HCT116 (cell line): ENCODE measurements around the gene PHF13. TPM values are rescaled to one million over a fixed set of nuclear protein-coding genes. Genes with fewer than 3 reads are reported as not detected.
"Not testable (repeated sequence)": the region's sequence is repeated elsewhere in the genome, so short reads cannot be mapped to it uniquely, and the experiment has no call there.

Experiments
- ATAC-seq: fragments of 200-7000 bp; cut with Tn5 transposase; 2 replicates; pipeline ENCODE4 v1.9.1; 2020; ENCODE audit warnings: mild to moderate bottlenecking, moderate library complexity
- BruUV-seq: library from RNA; stranded (reverse); fragments of 400-500 nt; replicated peaks from 2 replicates; lab custom pipeline; 2021; lab: Mats Ljungman, UMichigan
- CTCF ChIA-PET: fragments of 300-600 bp; sonication (Branson Sonifier 250); formaldehyde crosslinking; loops from one replicate; lab custom pipeline; 2021; ENCODE audit warnings: antibody characterized with exemption; lab: Charles Lee
- POLR2A ChIA-PET: fragments of 300-600, 350-600 bp; sonication (Branson Sonifier 250); formaldehyde crosslinking; loops from one replicate; lab custom pipeline; 2021; ENCODE audit warnings: antibody characterized with exemption; lab: Charles Lee
- RAD21 ChIA-PET, 2 experiments: fragments of 300-600 bp; sonication (Branson Sonifier 250); formaldehyde crosslinking; loops; one replicate each; lab custom pipeline; 2023; ENCODE audit warnings: low total read pairs in 2 of 2; ENCODE audit not compliant: uncharacterized antibody in 2 of 2, unreplicated experiment in 2 of 2, low non-redundant PET in 1 of 2; lab: Charles Lee
- DNase-seq: peaks from one replicate; pipeline ENCODE4 v3.0.0-alpha.2; 2010; ENCODE audit warnings: low read depth, low spot score
- H2AFZ ChIP-seq: fragments of 200-600 bp; shearing (Covaris generic), sonication (generic); 2 replicates; pipeline ENCODE4 v1.6.1; 2017; ENCODE audit warnings: low read depth, mixed run types, mixed read lengths, antibody characterized with exemption, low read length; ENCODE audit not compliant: poor library complexity, severe bottlenecking
- H3K27ac ChIP-seq: 2 replicates; pipeline ENCODE4 v1.5.1; 2012; ENCODE audit warnings: low read depth, low read length
- H3K27me3 ChIP-seq: fragments of 200-600 bp; sonication (generic); 2 replicates; pipeline ENCODE4 v1.6.1; 2016; ENCODE audit warnings: mixed run types, low read length, mixed read lengths; ENCODE audit not compliant: insufficient read depth
- H3K36me3 ChIP-seq, 2 experiments: fragments of 200-500 bp in 1 of 2; fragments of 200-600 bp in 1 of 2; sonication (Bioruptor generic) in 1 of 2; sonication (generic) in 1 of 2; 2 replicates each; pipeline versions ENCODE4 v1.5.1 to v1.6.1; 2014 to 2016; ENCODE audit warnings: low read length in 2 of 2, inconsistent platforms in 1 of 2, mixed read lengths in 1 of 2, mixed run types in 1 of 2; ENCODE audit not compliant: insufficient read depth in 2 of 2, control insufficient read depth in 1 of 2
- H3K4me1 ChIP-seq, 2 experiments: fragments of 200-600 bp in 1 of 2; sonication (generic) in 1 of 2; 2 replicates each; pipeline versions ENCODE4 v1.5.1 to v1.6.1; 2012 to 2017; ENCODE audit warnings: low read length in 2 of 2, inconsistent platforms in 1 of 2, mild to moderate bottlenecking in 1 of 2, mixed read lengths in 1 of 2, mixed run types in 1 of 2, moderate library complexity in 1 of 2; ENCODE audit not compliant: insufficient read depth in 2 of 2, control insufficient read depth in 1 of 2
- H3K4me2 ChIP-seq: fragments of 200-600 bp; sonication (generic); 2 replicates; pipeline ENCODE4 v1.6.1; 2017; ENCODE audit warnings: mixed run types, low read length, mixed read lengths
- H3K4me3 ChIP-seq, 2 experiments: fragments of 200-600 bp in 1 of 2; sonication (generic) in 1 of 2; replicated peaks in 1 of 2; 2 replicates each; pipeline ENCODE4 v1.5.1; 2011 to 2016; ENCODE audit warnings: low read length in 2 of 2, control low read depth in 1 of 2, low read depth in 1 of 2, mild to moderate bottlenecking in 1 of 2, mixed read lengths in 1 of 2, mixed run types in 1 of 2
- H3K79me2 ChIP-seq: fragments of 200-600 bp; sonication (generic); 2 replicates; pipeline ENCODE4 v1.6.1; 2017; ENCODE audit warnings: mild to moderate bottlenecking, mixed run types, low read length, moderate library complexity, mixed read lengths; ENCODE audit not compliant: insufficient read depth
- H3K9ac ChIP-seq: fragments of 200-600 bp; sonication (generic); 2 replicates; pipeline ENCODE4 v1.6.1; 2016; ENCODE audit warnings: low read length, mixed read lengths
- H3K9me2 ChIP-seq: fragments of 200-600 bp; sonication (generic), shearing (Covaris generic); 2 replicates; pipeline ENCODE4 v1.6.1; 2017; ENCODE audit warnings: mixed run types, mild to moderate bottlenecking, moderate library complexity; ENCODE audit not compliant: insufficient read depth
- H3K9me3 ChIP-seq, 2 experiments: fragments of 200-500 bp in 1 of 2; fragments of 200-600 bp in 1 of 2; sonication (Bioruptor generic) in 1 of 2; sonication (generic) in 1 of 2; 2 replicates each; pipeline ENCODE4 v1.6.1; 2014 to 2017; ENCODE audit warnings: low read length in 2 of 2, mixed read lengths in 2 of 2, inconsistent platforms in 1 of 2, low read depth in 1 of 2, mild to moderate bottlenecking in 1 of 2, mixed run types in 1 of 2, moderate library complexity in 1 of 2; ENCODE audit not compliant: control insufficient read depth in 1 of 2, insufficient read depth in 1 of 2
- H4K20me1 ChIP-seq: fragments of 200-600 bp; sonication (generic), shearing (Covaris generic); 2 replicates; pipeline ENCODE4 v1.6.1; 2017; ENCODE audit warnings: mixed run types, mild to moderate bottlenecking, moderate library complexity; ENCODE audit not compliant: insufficient read depth
- ATF3 ChIP-seq: IDR thresholded peaks from 2 replicates; pipeline ENCODE4 v1.6.1; 2012
- CBX3 ChIP-seq: IDR thresholded peaks from 2 replicates; pipeline ENCODE4 v1.6.1; 2012; ENCODE audit warnings: low read depth
- CEBPB ChIP-seq: IDR thresholded peaks from 2 replicates; pipeline ENCODE4 v1.6.1; 2012; ENCODE audit warnings: low read depth
- ELF1 ChIP-seq: IDR thresholded peaks from 2 replicates; pipeline ENCODE4 v1.6.1; 2012; ENCODE audit warnings: low read depth, borderline replicate concordance
- MAX ChIP-seq: IDR thresholded peaks from 2 replicates; pipeline ENCODE4 v1.6.1; 2012
- POLR2A ChIP-seq: IDR thresholded peaks from 2 replicates; pipeline ENCODE4 v1.7.0; 2011; ENCODE audit warnings: borderline replicate concordance; ENCODE audit not compliant: insufficient read depth, insufficient read length; ENCODE audit errors: extremely low read depth
- RAD21 ChIP-seq: IDR thresholded peaks from 2 replicates; pipeline ENCODE4 v1.6.1; 2012; ENCODE audit warnings: low read depth, mild to moderate bottlenecking
- SP1 ChIP-seq: IDR thresholded peaks from 2 replicates; pipeline ENCODE4 v1.6.1; 2012; ENCODE audit warnings: low read depth
- SRF ChIP-seq: IDR thresholded peaks from 2 replicates; pipeline ENCODE4 v1.6.1; 2012; ENCODE audit warnings: low read depth
- YY1 ChIP-seq: IDR thresholded peaks from 2 replicates; pipeline ENCODE4 v1.6.1; 2011; ENCODE audit warnings: low read length, low read depth, moderate library complexity, mild to moderate bottlenecking; ENCODE audit not compliant: insufficient replicate concordance; ENCODE audit errors: extremely low read depth
- ZBTB33 ChIP-seq: IDR thresholded peaks from 2 replicates; pipeline ENCODE4 v1.6.1; 2011; ENCODE audit warnings: mild to moderate bottlenecking, low read length, moderate library complexity; ENCODE audit not compliant: insufficient replicate concordance; ENCODE audit errors: extremely low read depth
- ZFX ChIP-seq: fragments of 450-650 bp; IDR thresholded peaks from 2 replicates; pipeline ENCODE4 v1.6.1; 2017
- ZNF274 ChIP-seq: fragments of 200-500 bp; sonication (Bioruptor generic); IDR thresholded peaks from 2 replicates; pipeline ENCODE4 v1.6.1; 2014; ENCODE audit warnings: mild to moderate bottlenecking, low read depth, low read length, inconsistent platforms
- intact Hi-C: fragments of 100-400 bp; cut with micrococcal nuclease; formaldehyde crosslinking; loops from 2 replicates; pipeline ENCODE4 v1.10.0; 2022
- total RNA-seq: library from RNA; stranded (reverse); gene quantifications from one replicate; pipeline ENCODE4 v1.2.1, GENCODE V29; 2021; ENCODE audit not compliant: unreplicated experiment

Gene PHF13
- total RNA-seq, 1 experiment from 2014 or later = 25.8 TPM

- Histone ChIP-seq H3K9me3 (no peaks in the 10 kb centered on the region), H3K4me1 (no peaks in the 10 kb centered on the region; a peak in 1 of 4 replicates), H3K9me2 (no peaks in the 10 kb centered on the region), H3K79me2 (peaks cover 62% of the 10 kb centered on the region), H3K27ac (no peak overlapping the region), H3K4me3 (no peak overlapping the region), H2AFZ (no peak overlapping the region), H4K20me1 (no peaks in the 10 kb centered on the region; the same call in 1 of the 2 replicates), H3K27me3 (no peaks in the 10 kb centered on the region), H3K9ac (no peak overlapping the region), H3K4me2 (no peak overlapping the region), H3K36me3 (peaks cover 0 to 19% of the 10 kb centered on the region in 2 experiments; a peak in 3 of 4 replicates)
- TF ChIP-seq YY1 (no peak), ZFX (no peak), POLR2A (no peak), CEBPB (no peak), ATF3 (no peak), SP1 (no peak), MAX (no peak), CBX3 (no peak), ZBTB33 (no peak), ZNF274 (no peak), RAD21 (no peak), ELF1 (no peak), SRF (no peak)
- BruUV-seq = no TSS peak
- ATAC-seq (no peak), DNase-seq (no peak)
- intact Hi-C loops = no loop called here
- CTCF ChIA-PET = interaction anchor here (0.7 kb wide), 1 partner anchor 40 kb away, joined by 3 read pairs; no protein-coding TSS in a partner anchor
- POLR2A ChIA-PET = interaction anchor here (0.7 kb wide), 1 partner anchor 284 kb away, joined by 5 read pairs; no protein-coding TSS in a partner anchor
- RAD21 ChIA-PET = no interaction called here
Measured at GRCh38 chr1:6660415-6661049, 47.0 kb downstream of the PHF13 start.

- POLR2A ChIA-PET, H3K4me1 ChIP-seq, H3K9me3 ChIP-seq, DNase-seq, intact Hi-C loops, CTCF ChIA-PET, H3K9ac ChIP-seq, H2AFZ ChIP-seq, H4K20me1 ChIP-seq, H3K27me3 ChIP-seq, H3K4me3 ChIP-seq, BruUV-seq, RAD21 ChIA-PET, H3K4me2 ChIP-seq, H3K27ac ChIP-seq, H3K9me2 ChIP-seq: not testable (repeated sequence)
- H3K79me2 ChIP-seq = peaks cover 56% of the 10 kb centered on the region
- ATAC-seq = peak; percentile 34
- peaks cover 4 to 24% of the 10 kb centered on the region in 2 experiments for H3K36me3 ChIP-seq
Measured at GRCh38 chr1:6662468-6662867, 48.9 kb downstream of the PHF13 start.
